ENCODE results near the gene ITGB3BP. TPM values are rescaled to one million over a fixed set of nuclear protein-coding genes. Genes with fewer than 3 reads are reported as not detected.

The ITGB3BP gene
- total RNA-seq, 2 experiments from 2014 or later, result 8.3 to 9.3 TPM

GRCh38 chr1:63408331-63408730 lies 114.7 kb downstream of the ITGB3BP start:
- H3K4me3 Mint-ChIP-seq, result no peak overlapping the region
- ChIA-PET POLR2A (interaction anchor here (0.6 kb wide), 1 partner anchor 1269 kb away, joined by 5 read pairs; no protein-coding TSS in a partner anchor), CTCF (no interaction called here)
- intact Hi-C loops (cut with DNase I, micrococcal nuclease), result no loop called here
- H3K27me3 Mint-ChIP-seq, result no peaks in the 10 kb centered on the region
- peaks cover 78% of the 10 kb centered on the region for H3K36me3 Mint-ChIP-seq (ENCODE audit: low read depth)
- Histone ChIP-seq H3K27ac (ENCODE audit: low read depth in 1 of 2, low read length in 2 of 2) (no peak overlapping the region), H3K9me3 (ENCODE audit: control insufficient read depth in 1 of 2, insufficient read depth in 1 of 2, low read length in 2 of 2) (no peaks in the 10 kb centered on the region), H3K4me3 (ENCODE audit: low read length) (no peak overlapping the region), H3K27me3 (ENCODE audit: control insufficient read depth in 1 of 2, insufficient read depth in 2 of 2, low read length in 2 of 2) (no peaks in the 10 kb centered on the region), H3K4me1 (ENCODE audit: insufficient read depth, low read length) (no peaks in the 10 kb centered on the region), H3K36me3 (ENCODE audit: insufficient read depth, low read length) (peaks cover 27% of the 10 kb centered on the region)
- no peak for DNase-seq
- no peaks in the 10 kb centered on the region for H3K9me3 Mint-ChIP-seq
- H3K4me1 Mint-ChIP-seq (ENCODE audit: low read depth), result peaks cover 3% of the 10 kb centered on the region
- no peak overlapping the region for H3K27ac Mint-ChIP-seq
- no peak for ATAC-seq (ENCODE audit: poor library complexity)
- TF ChIP-seq CTCF (IDR thresholded peaks at IDR 0.05), result no peak

GRCh38 chr1:63407002-63407401 lies 116.0 kb downstream of the ITGB3BP start:
- no peak overlapping the region for H3K4me3 Mint-ChIP-seq
- no peak for ATAC-seq (ENCODE audit: poor library complexity)
- ChIA-PET POLR2A (no interaction called here), CTCF (interaction anchor here (0.6 kb wide), 1 partner anchor 572 kb away, joined by 3 read pairs; no protein-coding TSS in a partner anchor)
- no peak overlapping the region for H3K27ac Mint-ChIP-seq
- no peak for DNase-seq
- no peaks in the 10 kb centered on the region for H3K9me3 Mint-ChIP-seq
- intact Hi-C loops (cut with DNase I, micrococcal nuclease), result no loop called here
- H3K9me3 ChIP-seq (ENCODE audit: control insufficient read depth in 1 of 2, insufficient read depth in 1 of 2, low read length in 2 of 2), result no peaks in the 10 kb centered on the region
- H3K4me3 ChIP-seq (ENCODE audit: low read length), result no peak overlapping the region
- H3K36me3 ChIP-seq (ENCODE audit: insufficient read depth, low read length), result peaks cover 24% of the 10 kb centered on the region
- peaks cover 3% of the 10 kb centered on the region for H3K4me1 Mint-ChIP-seq (ENCODE audit: low read depth)
- no peak overlapping the region for H3K27ac ChIP-seq (ENCODE audit: low read depth in 1 of 2, low read length in 2 of 2)
- H3K36me3 Mint-ChIP-seq (ENCODE audit: low read depth), result peaks cover 77% of the 10 kb centered on the region
- H3K27me3 ChIP-seq (ENCODE audit: control insufficient read depth in 1 of 2, insufficient read depth in 2 of 2, low read length in 2 of 2), result no peaks in the 10 kb centered on the region
- no peaks in the 10 kb centered on the region for H3K27me3 Mint-ChIP-seq
- no peaks in the 10 kb centered on the region for H3K4me1 ChIP-seq (ENCODE audit: insufficient read depth, low read length)
- no peak for TF ChIP-seq CTCF (IDR thresholded peaks at IDR 0.05)

- ChIA-PET CTCF (no interaction called here), POLR2A (no interaction called here)
- H3K27me3 ChIP-seq (ENCODE audit: control insufficient read depth in 1 of 2, insufficient read depth in 2 of 2, low read length in 2 of 2), result no peaks in the 10 kb centered on the region
- H3K9me3 ChIP-seq (ENCODE audit: control insufficient read depth in 1 of 2, insufficient read depth in 1 of 2, low read length in 2 of 2), result no peaks in the 10 kb centered on the region
- no peak overlapping the region for H3K27ac ChIP-seq (ENCODE audit: low read depth in 1 of 2, low read length in 2 of 2)
- H3K27me3 Mint-ChIP-seq, result no peaks in the 10 kb centered on the region
- H3K4me1 Mint-ChIP-seq (ENCODE audit: low read depth), result peaks cover 3% of the 10 kb centered on the region
- H3K36me3 Mint-ChIP-seq (ENCODE audit: low read depth), result peaks cover 74% of the 10 kb centered on the region
- H3K4me3 ChIP-seq (ENCODE audit: low read length), result no peak overlapping the region
- DNase-seq (no peak), ATAC-seq (ENCODE audit: poor library complexity) (no peak)
- no peak for TF ChIP-seq CTCF (IDR thresholded peaks at IDR 0.05)
- peaks cover 18% of the 10 kb centered on the region for H3K36me3 ChIP-seq (ENCODE audit: insufficient read depth, low read length)
- intact Hi-C loops (cut with DNase I, micrococcal nuclease), result no loop called here
- H3K4me1 ChIP-seq (ENCODE audit: insufficient read depth, low read length), result no peaks in the 10 kb centered on the region
- no peak overlapping the region for H3K4me3 Mint-ChIP-seq
- no peak overlapping the region for H3K27ac Mint-ChIP-seq
- H3K9me3 Mint-ChIP-seq, result no peaks in the 10 kb centered on the region
Observed at GRCh38 chr1:63405987-63406386, 117.0 kb downstream of the ITGB3BP start.
